Spleen (tissue), 7 donors: ENCODE measurements around the gene LRRC42.

ENCODE experiments used
- POLR2A ChIP-seq, 3 donors: fragments of 450-650 bp; IDR thresholded peaks; one replicate each; pipeline ENCODE4 v1.5.1; 2017; ENCODE audit warnings: antibody characterized with exemption in 3 of 3, mild to moderate bottlenecking in 1 of 3
- TF ChIP-seq, protein P1 (sequence below), 11 experiments: fragments of 200-600 bp in 7 of 11; fragments of 450-650 bp in 4 of 11; sonication (generic) in 4 of 11; IDR thresholded peaks in 8 of 11; conservative IDR thresholded peaks in 3 of 11; 1 replicate in 7 of 11; 2 replicates in 4 of 11; pipeline versions ENCODE4 v1.4.0 to v1.8.0; 2016 to 2021; ENCODE audit warnings: antibody characterized with exemption in 11 of 11, inconsistent platforms in 4 of 11, mild to moderate bottlenecking in 1 of 11
- donor health status: DM: no; HTN: no; CAD: no; lungs with moderate emphysema.
- donor health status: DM: no; HTN: no; CAD: no.
- donor health status: DM: no; HTN: no; CAD: no.

DNA sequence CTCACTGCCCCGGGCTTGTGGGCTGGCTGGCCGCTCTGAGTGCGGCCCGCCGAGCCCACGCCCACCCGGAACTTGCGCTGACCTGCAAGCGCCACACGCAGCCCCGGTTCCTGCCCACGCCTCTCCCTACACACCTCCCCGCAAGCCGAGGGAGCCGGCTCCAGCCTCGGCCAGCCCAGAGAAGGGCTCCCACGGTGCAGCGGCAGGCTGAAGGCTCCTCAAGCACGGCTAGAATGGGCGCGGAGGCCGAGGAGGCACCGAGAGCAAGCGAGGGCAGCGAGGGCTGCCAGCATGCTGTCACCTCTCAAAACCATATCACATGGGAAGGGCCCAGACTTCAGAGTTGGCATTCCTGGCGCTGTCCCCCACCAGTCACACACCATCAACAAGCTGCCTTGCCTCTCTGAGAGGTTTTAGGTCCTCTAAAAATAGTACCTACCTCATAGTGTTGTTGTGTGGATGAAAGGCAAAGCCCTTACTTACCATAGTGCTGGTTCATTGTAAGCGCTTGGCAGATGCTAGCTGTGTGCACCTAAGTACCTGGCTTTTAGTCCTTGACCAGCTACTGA is 58.4 kb downstream of the LRRC42 start:
- TF ChIP-seq POLR2A (IDR thresholded peaks at IDR 0.05) = no peak
- TF ChIP-seq, protein P1, sequence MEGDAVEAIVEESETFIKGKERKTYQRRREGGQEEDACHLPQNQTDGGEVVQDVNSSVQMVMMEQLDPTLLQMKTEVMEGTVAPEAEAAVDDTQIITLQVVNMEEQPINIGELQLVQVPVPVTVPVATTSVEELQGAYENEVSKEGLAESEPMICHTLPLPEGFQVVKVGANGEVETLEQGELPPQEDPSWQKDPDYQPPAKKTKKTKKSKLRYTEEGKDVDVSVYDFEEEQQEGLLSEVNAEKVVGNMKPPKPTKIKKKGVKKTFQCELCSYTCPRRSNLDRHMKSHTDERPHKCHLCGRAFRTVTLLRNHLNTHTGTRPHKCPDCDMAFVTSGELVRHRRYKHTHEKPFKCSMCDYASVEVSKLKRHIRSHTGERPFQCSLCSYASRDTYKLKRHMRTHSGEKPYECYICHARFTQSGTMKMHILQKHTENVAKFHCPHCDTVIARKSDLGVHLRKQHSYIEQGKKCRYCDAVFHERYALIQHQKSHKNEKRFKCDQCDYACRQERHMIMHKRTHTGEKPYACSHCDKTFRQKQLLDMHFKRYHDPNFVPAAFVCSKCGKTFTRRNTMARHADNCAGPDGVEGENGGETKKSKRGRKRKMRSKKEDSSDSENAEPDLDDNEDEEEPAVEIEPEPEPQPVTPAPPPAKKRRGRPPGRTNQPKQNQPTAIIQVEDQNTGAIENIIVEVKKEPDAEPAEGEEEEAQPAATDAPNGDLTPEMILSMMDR (IDR thresholded peaks at IDR 0.05 in 8 of 11, conservative IDR thresholded peaks at IDR 0.05 in 3 of 11) = no peak
